Breast epithelium (tissue), 4 donors: ENCODE measurements around the gene HAPSTR1. TPM values are rescaled to one million over a fixed set of nuclear protein-coding genes. Genes with fewer than 3 reads are reported as not detected.

Experiments
- DNase-seq, 2 donors: peaks; one replicate each; pipeline ENCODE4 v3.0.0-alpha.2; 2019; ENCODE audit warnings: low spot score in 2 of 2
- H3K27ac ChIP-seq, 2 donors: fragments of 200-600 bp; sonication (generic) in 1 of 2; one replicate each; pipeline ENCODE4 v1.5.1; 2016 to 2019; ENCODE audit warnings: mild to moderate bottlenecking in 1 of 2
- H3K27me3 ChIP-seq, 2 donors: fragments of 200-600 bp; sonication (generic) in 1 of 2; one replicate each; pipeline versions ENCODE4 v1.5.1 to v1.6.0; 2017 to 2019; ENCODE audit warnings: control low read depth in 1 of 2, mild to moderate bottlenecking in 1 of 2
- H3K36me3 ChIP-seq: fragments of 200-600 bp; one replicate; pipeline ENCODE4 v1.5.1; 2019
- H3K4me1 ChIP-seq, 2 donors: fragments of 200-600 bp; sonication (generic); one replicate each; pipeline ENCODE4 v1.5.1; 2016 to 2019; ENCODE audit warnings: control low read depth in 1 of 2
- H3K4me3 ChIP-seq, 3 donors: fragments of 200-600 bp; sonication (generic); 1 replicate in 2 of 3; 2 replicates in 1 of 3; pipeline ENCODE4 v1.5.1; 2016 to 2019; ENCODE audit warnings: mild to moderate bottlenecking in 3 of 3, moderate library complexity in 2 of 3
- H3K9me3 ChIP-seq, 2 donors: fragments of 200-600 bp; sonication (generic) in 1 of 2; one replicate each; pipeline ENCODE4 v1.5.1; 2016 to 2019; ENCODE audit warnings: control low read depth in 1 of 2
- POLR2A ChIP-seq: fragments of 450-650 bp; IDR thresholded peaks from one replicate; pipeline ENCODE4 v1.6.1; 2016; ENCODE audit warnings: antibody characterized with exemption, mild to moderate bottlenecking, moderate library complexity
- POLR2AphosphoS5 ChIP-seq, 3 donors: sonication (generic); formaldehyde crosslinking; IDR thresholded peaks; one replicate each; pipeline ENCODE4 v1.6.1; 2017; ENCODE audit warnings: antibody characterized with exemption in 3 of 3
- intact Hi-C: fragments of 100-400 bp; cut with DNase I; formaldehyde crosslinking; loops from one replicate; pipeline ENCODE4 v1.15.1; 2023; ENCODE audit warnings: low total_unique reads
- total RNA-seq, 3 donors: library from RNA; depleted of rRNA; stranded (reverse); fragments of >200 nt; gene quantifications; one replicate each; pipeline ENCODE4 v1.1.0, GENCODE V29; 2016
- TF ChIP-seq, protein P1 (sequence below), 3 donors: fragments of 450-650 bp; IDR thresholded peaks; one replicate each; pipeline ENCODE4 v1.5.1; 2016 to 2017; ENCODE audit warnings: antibody characterized with exemption in 3 of 3, mild to moderate bottlenecking in 3 of 3, moderate library complexity in 3 of 3

Gene HAPSTR1
- total RNA-seq, 3 donors from 2014 or later = 39.0 to 63.5 (median 50.1) TPM

DNA sequence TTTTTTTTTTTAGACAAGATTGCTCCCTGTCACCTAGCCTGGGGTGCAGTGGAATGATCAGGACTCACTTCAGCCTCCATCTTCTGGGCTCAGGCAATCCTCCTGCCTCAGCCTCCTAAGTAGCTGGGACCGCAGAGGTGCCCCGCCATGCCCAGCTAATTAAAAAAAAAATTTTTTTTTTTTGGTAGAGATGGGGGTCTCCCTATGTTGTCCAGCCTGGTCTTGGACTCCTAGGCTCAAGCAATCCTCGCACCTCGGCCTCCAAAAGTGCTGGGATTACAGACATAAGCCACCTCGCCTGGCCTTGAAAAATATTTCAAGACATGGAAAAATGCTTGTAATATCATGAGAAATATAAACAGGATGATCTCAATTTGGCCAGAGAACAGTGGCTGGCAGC, 42.9 kb downstream of the HAPSTR1 start:
- TF ChIP-seq, protein P1, sequence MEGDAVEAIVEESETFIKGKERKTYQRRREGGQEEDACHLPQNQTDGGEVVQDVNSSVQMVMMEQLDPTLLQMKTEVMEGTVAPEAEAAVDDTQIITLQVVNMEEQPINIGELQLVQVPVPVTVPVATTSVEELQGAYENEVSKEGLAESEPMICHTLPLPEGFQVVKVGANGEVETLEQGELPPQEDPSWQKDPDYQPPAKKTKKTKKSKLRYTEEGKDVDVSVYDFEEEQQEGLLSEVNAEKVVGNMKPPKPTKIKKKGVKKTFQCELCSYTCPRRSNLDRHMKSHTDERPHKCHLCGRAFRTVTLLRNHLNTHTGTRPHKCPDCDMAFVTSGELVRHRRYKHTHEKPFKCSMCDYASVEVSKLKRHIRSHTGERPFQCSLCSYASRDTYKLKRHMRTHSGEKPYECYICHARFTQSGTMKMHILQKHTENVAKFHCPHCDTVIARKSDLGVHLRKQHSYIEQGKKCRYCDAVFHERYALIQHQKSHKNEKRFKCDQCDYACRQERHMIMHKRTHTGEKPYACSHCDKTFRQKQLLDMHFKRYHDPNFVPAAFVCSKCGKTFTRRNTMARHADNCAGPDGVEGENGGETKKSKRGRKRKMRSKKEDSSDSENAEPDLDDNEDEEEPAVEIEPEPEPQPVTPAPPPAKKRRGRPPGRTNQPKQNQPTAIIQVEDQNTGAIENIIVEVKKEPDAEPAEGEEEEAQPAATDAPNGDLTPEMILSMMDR (IDR thresholded peaks at IDR 0.05) = no peak
- DNase-seq = no peak
- intact Hi-C loops = no loop called here
- no peak overlapping the region for H3K4me3 ChIP-seq
- H3K27me3 ChIP-seq = no peaks in the 10 kb centered on the region
- no peaks in the 10 kb centered on the region for H3K9me3 ChIP-seq
- H3K4me1 ChIP-seq = peaks cover 0 to 5% of the 10 kb centered on the region in 2 donors
- H3K36me3 ChIP-seq = no peaks in the 10 kb centered on the region
- no peak overlapping the region for H3K27ac ChIP-seq

DNA sequence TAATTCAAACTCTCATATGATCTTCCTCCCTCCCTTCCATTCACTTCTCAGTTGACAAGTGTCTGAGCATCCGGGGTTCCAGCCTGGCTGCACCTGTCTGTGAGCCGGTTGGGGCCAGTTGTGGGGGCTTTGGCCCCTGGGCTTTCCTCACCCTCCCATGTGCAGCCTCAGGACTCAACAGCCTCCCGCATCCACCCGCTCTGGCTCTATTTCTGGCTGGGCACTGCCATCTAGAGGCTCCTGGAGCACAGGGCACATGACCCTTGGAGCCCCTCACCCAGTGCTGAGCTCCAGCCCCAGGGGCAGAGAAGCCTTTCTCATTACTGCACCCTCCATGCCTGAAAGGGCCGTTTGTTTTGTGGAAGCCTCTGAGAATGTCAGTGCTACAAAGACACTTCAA, 43.3 kb downstream of the HAPSTR1 start:
- intact Hi-C loops = no loop called here
- peaks cover 0 to 5% of the 10 kb centered on the region in 2 donors for H3K4me1 ChIP-seq
- no peak for DNase-seq
- H3K4me3 ChIP-seq = no peak overlapping the region
- H3K27me3 ChIP-seq = no peaks in the 10 kb centered on the region
- no peaks in the 10 kb centered on the region for H3K36me3 ChIP-seq
- no peak for TF ChIP-seq POLR2A
- TF ChIP-seq, protein P1 (IDR thresholded peaks at IDR 0.05) = peak in 1 of 3 donors; percentile 44
- TF ChIP-seq POLR2AphosphoS5 (IDR thresholded peaks at IDR 0.05) = no peak
- no peak overlapping the region for H3K27ac ChIP-seq
- no peaks in the 10 kb centered on the region for H3K9me3 ChIP-seq

DNA sequence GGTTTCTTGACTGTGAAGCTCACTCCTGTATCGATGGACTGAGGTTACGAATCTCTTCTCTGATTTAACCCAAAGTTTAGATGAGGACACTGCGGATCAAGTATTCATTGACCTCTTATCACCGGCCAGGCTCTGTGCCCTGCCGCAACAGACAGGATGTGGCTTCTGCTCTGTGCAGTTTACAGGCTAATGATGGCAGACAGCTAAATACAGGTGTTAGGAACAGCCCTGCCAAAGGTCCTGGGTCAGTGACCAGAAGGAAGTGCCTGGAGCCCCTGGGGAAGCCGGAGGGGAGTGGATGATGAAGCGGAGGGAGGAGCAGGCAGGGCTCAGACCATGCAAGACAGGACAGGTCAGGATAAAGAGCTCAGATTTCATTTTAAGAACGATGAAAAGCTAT, 44.4 kb downstream of the HAPSTR1 start:
- no peaks in the 10 kb centered on the region for H3K36me3 ChIP-seq
- no peak for DNase-seq
- intact Hi-C loops = no loop called here
- H3K4me1 ChIP-seq = peaks cover 0 to 5% of the 10 kb centered on the region in 2 donors
- H3K27me3 ChIP-seq = no peaks in the 10 kb centered on the region
- H3K9me3 ChIP-seq = no peaks in the 10 kb centered on the region
- TF ChIP-seq POLR2A (no peak), POLR2AphosphoS5 (IDR thresholded peaks at IDR 0.05) (no peak)
- TF ChIP-seq, protein P1 (IDR thresholded peaks at IDR 0.05) = no peak
- no peak overlapping the region for H3K4me3 ChIP-seq
- no peak overlapping the region for H3K27ac ChIP-seq

DNA sequence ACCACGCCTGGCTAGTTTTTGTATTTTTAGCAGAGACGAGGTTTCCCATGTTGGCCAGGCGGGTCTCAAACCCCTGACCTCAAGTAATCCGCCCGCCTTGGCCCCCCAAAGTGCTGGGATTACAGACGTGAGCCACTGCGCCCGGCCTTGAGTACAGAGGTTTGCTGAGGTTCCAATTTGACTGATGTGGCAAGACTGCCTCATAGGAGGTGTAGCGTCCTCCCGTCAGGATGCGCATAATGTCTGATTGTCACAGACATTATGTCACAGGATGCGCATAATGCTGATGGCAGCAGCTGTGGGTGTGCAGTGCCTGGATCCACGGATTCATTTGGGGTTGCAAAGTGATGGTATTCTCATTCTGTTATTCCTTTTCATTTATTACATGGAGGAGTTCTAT, 45.2 kb downstream of the HAPSTR1 start:
- no peak for DNase-seq
- peaks cover 0 to 5% of the 10 kb centered on the region in 2 donors for H3K4me1 ChIP-seq
- no peaks in the 10 kb centered on the region for H3K27me3 ChIP-seq
- no peak overlapping the region for H3K4me3 ChIP-seq
- H3K27ac ChIP-seq = no peak overlapping the region
- no peaks in the 10 kb centered on the region for H3K9me3 ChIP-seq
- no peaks in the 10 kb centered on the region for H3K36me3 ChIP-seq
- TF ChIP-seq, protein P1 (IDR thresholded peaks at IDR 0.05) = no peak
- no peak for TF ChIP-seq POLR2AphosphoS5 (IDR thresholded peaks at IDR 0.05)
- no peak for TF ChIP-seq POLR2A
- intact Hi-C loops = no loop called here

DNA sequence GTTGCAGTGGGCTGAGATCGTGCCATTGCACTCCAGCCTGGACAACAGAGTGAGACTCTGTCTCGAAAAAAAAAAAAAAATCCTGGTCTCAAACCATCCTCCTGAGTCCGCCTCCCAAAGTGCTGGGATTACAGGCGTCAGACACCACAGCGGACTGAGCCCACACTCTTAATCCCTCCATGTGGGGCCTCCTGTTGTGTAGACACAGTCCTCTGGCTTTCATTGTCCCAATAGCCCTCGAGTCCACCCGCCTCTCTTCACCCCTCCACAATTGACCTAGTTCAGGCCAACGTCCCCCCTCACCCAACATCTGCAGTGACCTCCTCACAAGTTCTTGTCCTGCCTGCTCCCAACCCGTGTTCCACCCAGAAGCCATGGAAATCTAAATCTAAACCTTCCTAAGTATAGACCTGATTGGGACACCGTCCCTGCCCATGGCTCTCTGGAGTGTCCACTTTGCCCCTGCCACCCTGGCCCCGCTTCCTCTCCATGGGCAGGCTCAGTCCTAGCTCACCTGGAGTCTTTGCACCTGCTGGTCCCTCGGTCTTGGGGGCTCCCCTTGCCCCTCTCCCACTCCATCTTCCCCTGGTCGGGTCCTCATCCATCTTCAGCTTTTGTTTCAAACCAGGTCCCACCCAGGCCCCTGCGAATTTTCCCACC, 46.7 kb downstream of the HAPSTR1 start:
- intact Hi-C loops = no loop called here
- no peaks in the 10 kb centered on the region for H3K27me3 ChIP-seq
- no peaks in the 10 kb centered on the region for H3K9me3 ChIP-seq
- TF ChIP-seq, protein P1 (IDR thresholded peaks at IDR 0.05) = no peak
- no peaks in the 10 kb centered on the region for H3K36me3 ChIP-seq
- H3K4me3 ChIP-seq = no peak overlapping the region
- DNase-seq = no peak
- no peak overlapping the region for H3K27ac ChIP-seq
- peaks cover 0 to 5% of the 10 kb centered on the region in 2 donors for H3K4me1 ChIP-seq
